Vagina (tissue), 2 donors: ENCODE measurements around the gene SAMD4A.

Experiments
- POLR2A ChIP-seq, 2 donors: fragments of 450-650 bp; IDR thresholded peaks; one replicate each; pipeline ENCODE4 v1.6.1; 2017; ENCODE audit warnings: antibody characterized with exemption in 2 of 2, mild to moderate bottlenecking in 2 of 2, moderate library complexity in 2 of 2
- TF ChIP-seq, protein P1 (sequence below), 3 experiments: fragments of 450-650 bp in 2 of 3; fragments of 200-600 bp in 1 of 3; sonication (generic) in 1 of 3; IDR thresholded peaks; one replicate each; pipeline ENCODE4 v1.5.1; 2017 to 2019; ENCODE audit warnings: antibody characterized with exemption in 3 of 3, mild to moderate bottlenecking in 2 of 3, moderate library complexity in 2 of 3

DNA sequence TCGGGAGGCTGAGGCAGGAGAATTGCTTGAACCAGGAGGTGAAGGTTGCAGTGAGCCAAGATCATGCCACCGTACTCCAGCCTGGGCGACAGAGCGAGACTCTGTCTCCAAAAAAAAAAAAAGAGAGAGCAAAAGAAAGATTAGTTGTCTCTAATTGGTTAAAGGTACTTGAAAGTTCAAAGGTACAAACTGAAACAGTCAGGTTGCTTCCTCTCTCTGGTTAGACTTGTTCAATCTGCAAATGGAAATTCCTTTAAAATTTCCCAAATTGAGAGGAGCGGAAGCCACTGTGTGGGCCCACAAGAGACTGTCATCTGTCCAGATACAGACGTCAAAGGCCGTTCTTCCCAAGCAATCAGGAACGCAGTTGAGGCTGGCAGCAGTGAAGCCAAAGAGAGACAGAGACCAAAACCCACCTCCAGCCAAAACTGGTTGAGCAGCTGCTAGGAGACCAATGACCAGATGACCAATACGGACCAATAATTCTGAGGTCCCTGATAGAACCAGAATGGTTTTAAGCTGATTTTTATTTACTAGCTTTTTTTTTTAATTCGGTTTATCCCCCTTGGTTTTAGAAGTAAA is 272.1 kb downstream of the SAMD4A start:
- TF ChIP-seq, protein P1, sequence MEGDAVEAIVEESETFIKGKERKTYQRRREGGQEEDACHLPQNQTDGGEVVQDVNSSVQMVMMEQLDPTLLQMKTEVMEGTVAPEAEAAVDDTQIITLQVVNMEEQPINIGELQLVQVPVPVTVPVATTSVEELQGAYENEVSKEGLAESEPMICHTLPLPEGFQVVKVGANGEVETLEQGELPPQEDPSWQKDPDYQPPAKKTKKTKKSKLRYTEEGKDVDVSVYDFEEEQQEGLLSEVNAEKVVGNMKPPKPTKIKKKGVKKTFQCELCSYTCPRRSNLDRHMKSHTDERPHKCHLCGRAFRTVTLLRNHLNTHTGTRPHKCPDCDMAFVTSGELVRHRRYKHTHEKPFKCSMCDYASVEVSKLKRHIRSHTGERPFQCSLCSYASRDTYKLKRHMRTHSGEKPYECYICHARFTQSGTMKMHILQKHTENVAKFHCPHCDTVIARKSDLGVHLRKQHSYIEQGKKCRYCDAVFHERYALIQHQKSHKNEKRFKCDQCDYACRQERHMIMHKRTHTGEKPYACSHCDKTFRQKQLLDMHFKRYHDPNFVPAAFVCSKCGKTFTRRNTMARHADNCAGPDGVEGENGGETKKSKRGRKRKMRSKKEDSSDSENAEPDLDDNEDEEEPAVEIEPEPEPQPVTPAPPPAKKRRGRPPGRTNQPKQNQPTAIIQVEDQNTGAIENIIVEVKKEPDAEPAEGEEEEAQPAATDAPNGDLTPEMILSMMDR (IDR thresholded peaks at IDR 0.05): no peak
- no peak for TF ChIP-seq POLR2A (IDR thresholded peaks at IDR 0.05)
